Ishikawa (cell line): ENCODE measurements around the gene PSEN1.

ENCODE experiments used
- CEBPB ChIP-seq: IDR thresholded peaks from 2 replicates; pipeline ENCODE4 v1.6.1; 2012
- CREB1 ChIP-seq: IDR thresholded peaks from 2 replicates; pipeline ENCODE4 v1.6.1; 2012; ENCODE audit warnings: low read depth
- EGR1 ChIP-seq: IDR thresholded peaks from 2 replicates; pipeline ENCODE4 v1.6.1; 2012
- EP300 ChIP-seq: IDR thresholded peaks from 2 replicates; pipeline ENCODE4 v1.6.1; 2012; ENCODE audit warnings: borderline replicate concordance
- FOXM1 ChIP-seq: IDR thresholded peaks from 2 replicates; pipeline ENCODE4 v1.6.1; 2012; ENCODE audit warnings: low read depth, borderline replicate concordance
- NFIC ChIP-seq: IDR thresholded peaks from 2 replicates; pipeline ENCODE4 v1.6.1; 2012
- RAD21 ChIP-seq: IDR thresholded peaks from 2 replicates; pipeline ENCODE4 v1.6.1; 2012; ENCODE audit warnings: low read depth
- TAF1 ChIP-seq: IDR thresholded peaks from 2 replicates; pipeline ENCODE4 v1.6.1; 2012; ENCODE audit warnings: low read depth, mild to moderate bottlenecking
- TCF12 ChIP-seq: IDR thresholded peaks from 2 replicates; pipeline ENCODE4 v1.6.1; 2012; ENCODE audit warnings: low read depth
- TEAD4 ChIP-seq: IDR thresholded peaks from 2 replicates; pipeline ENCODE4 v1.6.1; 2012
- YY1 ChIP-seq: IDR thresholded peaks from 2 replicates; pipeline ENCODE4 v1.6.1; 2012; ENCODE audit warnings: low read depth
- ZBTB7A ChIP-seq: IDR thresholded peaks from 2 replicates; pipeline ENCODE4 v1.6.1; 2012; ENCODE audit warnings: low read depth
- TF ChIP-seq, protein P1 (sequence below): IDR thresholded peaks from 2 replicates; pipeline ENCODE4 v1.6.1; 2012
- TF ChIP-seq, protein P2 (sequence below): IDR thresholded peaks from 2 replicates; pipeline ENCODE4 v1.6.1; 2012
- TF ChIP-seq, protein P3 (sequence below): IDR thresholded peaks from 2 replicates; pipeline ENCODE4 v1.6.1; 2012; ENCODE audit warnings: low read depth, mild to moderate bottlenecking

The PSEN1 gene

DNA sequence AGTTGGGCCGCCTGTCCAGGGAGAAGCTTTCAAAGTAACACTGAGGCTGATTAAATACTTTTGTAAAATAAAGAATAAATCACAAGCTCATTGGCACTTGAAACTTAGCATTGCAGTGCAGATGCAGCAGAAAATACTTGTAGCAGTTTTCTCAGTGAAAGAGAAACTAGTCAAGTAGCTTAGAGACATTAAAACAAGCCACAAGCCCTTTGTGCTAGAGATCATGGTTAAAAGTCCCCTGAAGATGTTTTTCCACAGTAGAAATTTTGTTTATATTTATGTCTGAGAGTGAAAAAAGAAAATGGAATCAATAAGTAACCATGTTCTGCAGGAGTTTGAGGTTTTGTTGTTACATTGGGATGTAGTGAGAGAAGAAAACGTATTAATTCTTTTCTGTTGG, 5.9 kb downstream of the PSEN1 start:
- TF ChIP-seq, protein P1, sequence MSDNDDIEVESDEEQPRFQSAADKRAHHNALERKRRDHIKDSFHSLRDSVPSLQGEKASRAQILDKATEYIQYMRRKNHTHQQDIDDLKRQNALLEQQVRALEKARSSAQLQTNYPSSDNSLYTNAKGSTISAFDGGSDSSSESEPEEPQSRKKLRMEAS: no peak
- TF ChIP-seq, protein P2, sequence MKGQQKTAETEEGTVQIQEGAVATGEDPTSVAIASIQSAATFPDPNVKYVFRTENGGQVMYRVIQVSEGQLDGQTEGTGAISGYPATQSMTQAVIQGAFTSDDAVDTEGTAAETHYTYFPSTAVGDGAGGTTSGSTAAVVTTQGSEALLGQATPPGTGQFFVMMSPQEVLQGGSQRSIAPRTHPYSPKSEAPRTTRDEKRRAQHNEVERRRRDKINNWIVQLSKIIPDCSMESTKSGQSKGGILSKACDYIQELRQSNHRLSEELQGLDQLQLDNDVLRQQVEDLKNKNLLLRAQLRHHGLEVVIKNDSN: no peak
- TF ChIP-seq TEAD4 (no peak), TCF12 (no peak), TAF1 (no peak), FOXM1 (no peak), RAD21 (no peak), CREB1 (no peak), NFIC (no peak), ZBTB7A (no peak), YY1 (no peak), EGR1 (no peak), EP300 (no peak), CEBPB (no peak)
- TF ChIP-seq, protein P3, sequence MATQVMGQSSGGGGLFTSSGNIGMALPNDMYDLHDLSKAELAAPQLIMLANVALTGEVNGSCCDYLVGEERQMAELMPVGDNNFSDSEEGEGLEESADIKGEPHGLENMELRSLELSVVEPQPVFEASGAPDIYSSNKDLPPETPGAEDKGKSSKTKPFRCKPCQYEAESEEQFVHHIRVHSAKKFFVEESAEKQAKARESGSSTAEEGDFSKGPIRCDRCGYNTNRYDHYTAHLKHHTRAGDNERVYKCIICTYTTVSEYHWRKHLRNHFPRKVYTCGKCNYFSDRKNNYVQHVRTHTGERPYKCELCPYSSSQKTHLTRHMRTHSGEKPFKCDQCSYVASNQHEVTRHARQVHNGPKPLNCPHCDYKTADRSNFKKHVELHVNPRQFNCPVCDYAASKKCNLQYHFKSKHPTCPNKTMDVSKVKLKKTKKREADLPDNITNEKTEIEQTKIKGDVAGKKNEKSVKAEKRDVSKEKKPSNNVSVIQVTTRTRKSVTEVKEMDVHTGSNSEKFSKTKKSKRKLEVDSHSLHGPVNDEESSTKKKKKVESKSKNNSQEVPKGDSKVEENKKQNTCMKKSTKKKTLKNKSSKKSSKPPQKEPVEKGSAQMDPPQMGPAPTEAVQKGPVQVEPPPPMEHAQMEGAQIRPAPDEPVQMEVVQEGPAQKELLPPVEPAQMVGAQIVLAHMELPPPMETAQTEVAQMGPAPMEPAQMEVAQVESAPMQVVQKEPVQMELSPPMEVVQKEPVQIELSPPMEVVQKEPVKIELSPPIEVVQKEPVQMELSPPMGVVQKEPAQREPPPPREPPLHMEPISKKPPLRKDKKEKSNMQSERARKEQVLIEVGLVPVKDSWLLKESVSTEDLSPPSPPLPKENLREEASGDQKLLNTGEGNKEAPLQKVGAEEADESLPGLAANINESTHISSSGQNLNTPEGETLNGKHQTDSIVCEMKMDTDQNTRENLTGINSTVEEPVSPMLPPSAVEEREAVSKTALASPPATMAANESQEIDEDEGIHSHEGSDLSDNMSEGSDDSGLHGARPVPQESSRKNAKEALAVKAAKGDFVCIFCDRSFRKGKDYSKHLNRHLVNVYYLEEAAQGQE: no peak

DNA sequence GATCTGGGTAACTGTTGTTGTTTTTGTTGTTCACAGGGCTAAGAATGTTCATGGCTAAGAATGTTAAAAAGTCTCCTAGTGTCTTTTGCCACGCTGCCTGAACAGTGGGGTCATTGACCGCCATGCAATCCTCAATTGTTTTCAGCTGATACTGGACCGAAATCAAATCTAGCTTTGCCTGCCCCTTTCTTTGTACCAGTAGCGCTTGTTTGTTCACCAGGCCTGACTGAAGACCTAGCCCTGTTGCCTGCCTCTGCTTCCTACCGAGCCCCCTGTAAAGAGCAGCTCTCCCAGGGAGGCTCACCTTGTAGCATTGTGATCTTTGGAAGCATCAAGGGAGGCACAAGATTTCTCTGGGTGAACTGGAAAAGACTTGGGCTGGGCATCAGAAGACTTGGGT, 6.7 kb downstream of the PSEN1 start:
- TF ChIP-seq NFIC: no peak
- TF ChIP-seq CEBPB: no peak
- no peak for TF ChIP-seq EGR1
- no peak for TF ChIP-seq RAD21
- TF ChIP-seq CREB1: no peak
- TF ChIP-seq FOXM1: no peak
- TF ChIP-seq, protein P1: no peak
- no peak for TF ChIP-seq ZBTB7A
- TF ChIP-seq, protein P2: no peak
- TF ChIP-seq TEAD4: no peak
- TF ChIP-seq, protein P3: no peak
- no peak for TF ChIP-seq TAF1

DNA sequence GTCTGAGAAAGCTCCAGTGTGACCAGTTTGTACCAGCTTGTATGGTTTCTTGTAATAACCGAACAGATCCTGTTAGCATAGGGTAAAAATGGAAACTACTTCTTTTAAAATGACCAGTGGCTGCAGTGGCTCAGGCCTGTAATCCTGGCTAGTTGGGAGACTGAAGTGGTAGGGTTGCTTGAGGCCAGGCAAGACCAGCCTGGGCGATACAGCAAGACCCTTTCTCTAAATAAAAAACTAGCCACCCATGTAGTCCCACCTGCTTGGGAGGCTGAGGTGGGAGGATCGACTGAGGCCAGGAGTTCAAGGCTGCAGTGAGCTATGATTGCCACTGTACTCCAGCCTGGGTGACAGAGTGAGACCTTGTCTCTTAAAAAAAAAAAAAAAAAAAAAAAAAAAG, 7.3 kb downstream of the PSEN1 start:
- TF ChIP-seq RAD21 (no peak), TAF1 (no peak), YY1 (no peak), EP300 (no peak), EGR1 (no peak)

DNA sequence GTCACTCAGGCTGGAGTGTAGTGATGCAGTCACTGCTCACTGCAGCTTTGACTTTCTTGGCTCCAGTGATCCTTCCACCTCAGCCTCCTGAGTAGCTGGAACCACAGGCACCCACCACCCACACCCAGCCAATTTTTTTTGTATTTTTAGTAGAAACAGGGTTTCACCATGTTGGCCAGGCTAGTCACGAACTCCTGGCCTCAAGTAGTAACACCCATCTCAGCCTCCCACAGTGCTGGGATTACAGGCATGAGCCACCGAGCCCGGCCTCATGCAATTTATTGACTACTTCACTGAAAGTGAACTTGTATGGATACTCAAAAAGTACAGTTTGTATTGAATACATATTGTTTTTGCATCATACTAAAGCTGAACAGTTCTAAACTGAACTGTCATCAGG, 9.1 kb downstream of the PSEN1 start:
- TF ChIP-seq CEBPB (no peak), FOXM1 (no peak), TCF12 (no peak), ZBTB7A (no peak), EP300 (no peak), NFIC (no peak), EGR1 (no peak), CREB1 (no peak), YY1 (no peak)
- TF ChIP-seq, protein P2: no peak
- TF ChIP-seq, protein P1: no peak

DNA sequence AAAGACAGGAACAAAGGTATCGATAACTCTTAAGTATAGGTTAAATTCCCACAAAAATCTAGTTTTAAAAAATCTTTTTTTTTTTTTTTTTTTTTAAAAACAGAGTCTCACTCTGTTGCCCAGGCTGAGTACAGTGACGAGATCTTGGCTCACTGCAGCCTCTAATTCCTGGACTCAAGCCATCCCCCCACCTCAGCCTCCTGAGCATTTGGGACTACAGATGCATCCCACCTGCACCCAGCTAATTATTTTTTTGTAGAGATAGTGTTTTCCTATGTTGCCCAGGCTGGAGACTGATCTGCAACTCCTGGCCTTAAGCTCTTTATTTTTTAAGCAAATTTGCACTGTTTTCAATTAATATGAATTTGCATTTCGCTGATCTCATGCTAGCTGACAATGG, 9.8 kb downstream of the PSEN1 start:
- no peak for TF ChIP-seq FOXM1
- TF ChIP-seq, protein P2: no peak
- no peak for TF ChIP-seq TAF1
- TF ChIP-seq, protein P3: no peak
- TF ChIP-seq YY1: no peak
- TF ChIP-seq RAD21: no peak
- TF ChIP-seq EP300: no peak
- TF ChIP-seq, protein P1: no peak
- no peak for TF ChIP-seq EGR1
- TF ChIP-seq ZBTB7A: no peak
